Stimulated activated CD8-positive, alpha-beta memory T cell treated with anti-CD3 and anti-CD28 coated beads, Interleukin-7, amount 100 ng/mL, for 4 hours (primary cell): Measurements from ENCODE around the gene SYT14.
"Not testable (repeated sequence)": the region's sequence is repeated elsewhere in the genome, so short reads cannot be mapped to it uniquely, and the experiment has no call there.

ENCODE experiments used
- DNase-seq, 2 donors: peaks; one replicate each; pipeline ENCODE4 v3.0.0-alpha.2; 2020; ENCODE audit warnings: low read depth in 2 of 2

The SYT14 gene

GRCh38 chr1:209937996-209938959 is at the start of gene SYT14:
Gene SYT14, plus strand, starts transcription at chr1:209938217. Its CDS starts 48 bp downstream, at chr1:209938265.
- DNase-seq = no peak

GRCh38 chr1:209888291-209889076 is 49.5 kb upstream of the SYT14 start:
- not testable (repeated sequence) for DNase-seq

GRCh38 chr1:209889077-209889418 is 49.0 kb upstream of the SYT14 start:
- DNase-seq = no peak

- DNase-seq = no peak
Observed at GRCh38 chr1:209890641-209891330, 47.2 kb upstream of the SYT14 start.

- DNase-seq = no peak
Observed at GRCh38 chr1:209893751-209894150, 44.3 kb upstream of the SYT14 start.

GRCh38 chr1:209895709-209896108 is 42.3 kb upstream of the SYT14 start:
- peak in 1 of 2 donors; percentile 17 for DNase-seq

- no peak for DNase-seq
Observed at GRCh38 chr1:209896346-209896745, 41.7 kb upstream of the SYT14 start.

- not testable (repeated sequence) for DNase-seq
Observed at GRCh38 chr1:209898271-209898670, 39.7 kb upstream of the SYT14 start.

- not testable (repeated sequence) for DNase-seq
Observed at GRCh38 chr1:209898851-209899250, 39.2 kb upstream of the SYT14 start.

- no peak for DNase-seq
Observed at GRCh38 chr1:209899948-209900347, 38.1 kb upstream of the SYT14 start.

- DNase-seq = no peak
Observed at GRCh38 chr1:209900734-209901133, 37.3 kb upstream of the SYT14 start.

- DNase-seq = no peak
Observed at GRCh38 chr1:209901211-209901610, 36.8 kb upstream of the SYT14 start.

- DNase-seq = not testable (repeated sequence)
Observed at GRCh38 chr1:209904774-209905173, 33.2 kb upstream of the SYT14 start.

GRCh38 chr1:209911746-209912145 is 26.3 kb upstream of the SYT14 start:
- DNase-seq = no peak

GRCh38 chr1:209912306-209912705 is 25.7 kb upstream of the SYT14 start:
- no peak for DNase-seq

GRCh38 chr1:209919637-209920036 is 18.4 kb upstream of the SYT14 start:
- not testable (repeated sequence) for DNase-seq

- DNase-seq = no peak
Observed at GRCh38 chr1:209920844-209921243, 17.2 kb upstream of the SYT14 start.

GRCh38 chr1:209924390-209924789 is 13.6 kb upstream of the SYT14 start:
- DNase-seq = no peak

- DNase-seq = no peak
Observed at GRCh38 chr1:209926045-209926444, 12.0 kb upstream of the SYT14 start.

GRCh38 chr1:209927466-209927865 is 10.6 kb upstream of the SYT14 start:
- no peak for DNase-seq

GRCh38 chr1:209929751-209930150 is 8.3 kb upstream of the SYT14 start:
- no peak for DNase-seq

- DNase-seq = no peak
Observed at GRCh38 chr1:209931141-209931540, 6.9 kb upstream of the SYT14 start.
